Measurements from ENCODE around the gene HSPH1. TPM values are rescaled to one million over a fixed set of nuclear protein-coding genes. Genes with fewer than 3 reads are reported as not detected.
A peak's percentile ranks its signal among the peaks of the same experiment; 100 is the strongest.

Gene HSPH1
- total and polyA plus RNA-seq, 2 of the 13 experiments (the other 11 are each of a cell fraction or from before 2014, with no cell fraction given): 13.0 to 62.9 TPM

- TF ChIP-seq FOXA1 (IDR thresholded peaks at IDR 0.05) (no peak), FOXA1 (CRISPR knock-in tag; IDR thresholded peaks at IDR 0.05) (no peak), HOXA3 (CRISPR knock-in tag; IDR thresholded peaks at IDR 0.05) (peak; percentile 48), KLF12 (CRISPR knock-in tag; IDR thresholded peaks at IDR 0.05; ENCODE audit: borderline replicate concordance) (peak; percentile 24; the same call in 1 of the 2 replicates), HCFC1 (IDR thresholded peaks at IDR 0.05; ENCODE audit: low read depth, low read length) (no peak), ZBTB38 (CRISPR knock-in tag; IDR thresholded peaks at IDR 0.05) (no peak), ZNF75D (CRISPR knock-in tag; IDR thresholded peaks at IDR 0.05; ENCODE audit: borderline replicate concordance) (no peak), TERF1 (CRISPR knock-in tag; IDR thresholded peaks at IDR 0.05) (no peak), HIC2 (CRISPR knock-in tag; IDR thresholded peaks at IDR 0.05; ENCODE audit: low read depth) (no peak), HDAC1 (CRISPR knock-in tag; IDR thresholded peaks at IDR 0.05) (no peak), GPBP1L1 (CRISPR knock-in tag; IDR thresholded peaks at IDR 0.05) (no peak), POGK (CRISPR knock-in tag; conservative IDR thresholded peaks at IDR 0.05) (peak; percentile 84; the same call in 1 of the 2 replicates), ZNF879 (CRISPR knock-in tag; IDR thresholded peaks at IDR 0.05) (no peak), HNRNPLL (IDR thresholded peaks at IDR 0.05; ENCODE audit: low read depth, low read length, poor library complexity, severe bottlenecking) (peak; percentile 83), IRF2 (CRISPR knock-in tag; IDR thresholded peaks at IDR 0.05) (no peak), HMG20A (CRISPR knock-in tag; IDR thresholded peaks at IDR 0.05; ENCODE audit: borderline replicate concordance) (0 out of 2 replicates have a peak, but pooled peaks have one; percentile 14), MEIS2 (CRISPR knock-in tag; IDR thresholded peaks at IDR 0.05) (peak; percentile 42), SKIL (CRISPR knock-in tag; IDR thresholded peaks at IDR 0.05; ENCODE audit: borderline replicate concordance) (no peak)
Observed at GRCh38 chr13:31199849-31200636, 38.3 kb upstream of the HSPH1 start, which contains the start of gene B3GLCT (continued).

All from HepG2 (cell line).